ENCODE results near the gene METTL18. TPM values are rescaled to one million over a fixed set of nuclear protein-coding genes. Genes with fewer than 3 reads are reported as not detected.

Gene METTL18
- total RNA-seq, 1 donor from 2014 or later, result 6.1 TPM

DNA sequence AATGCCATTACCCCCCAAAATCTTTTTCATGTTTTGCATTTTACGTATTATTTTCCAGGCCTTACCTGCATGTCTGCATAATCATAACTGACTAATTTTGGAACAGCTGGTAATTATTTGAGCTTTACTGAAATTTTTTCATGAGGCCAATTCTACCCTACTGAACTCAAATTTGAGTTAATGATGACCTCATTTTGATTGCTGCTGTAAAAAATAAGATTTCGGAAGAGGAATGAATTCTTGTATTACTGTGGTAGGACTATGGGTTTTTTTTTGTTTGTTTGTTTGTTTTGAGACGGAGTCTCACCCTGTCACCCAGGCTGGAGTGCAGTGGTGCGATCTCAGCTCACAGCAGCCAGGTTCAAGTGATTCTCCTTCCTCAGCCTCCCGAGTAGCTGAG lies 2.6 kb upstream of the METTL18 start:
- H3K9me3 ChIP-seq, result no peaks in the 10 kb centered on the region
- DNase-seq, result no peak
- H3K27me3 ChIP-seq, result no peaks in the 10 kb centered on the region
- H3K4me3 ChIP-seq, result no peak overlapping the region
- intact Hi-C loops (cut with DNase I), result no loop called here
- peaks cover 5% of the 10 kb centered on the region for H3K4me1 ChIP-seq
- ATAC-seq, result no peak
- peaks cover 9% of the 10 kb centered on the region for H3K36me3 ChIP-seq
- H3K27ac ChIP-seq, result no peak overlapping the region
- no peak for TF ChIP-seq CTCF (IDR thresholded peaks at IDR 0.05)

DNA sequence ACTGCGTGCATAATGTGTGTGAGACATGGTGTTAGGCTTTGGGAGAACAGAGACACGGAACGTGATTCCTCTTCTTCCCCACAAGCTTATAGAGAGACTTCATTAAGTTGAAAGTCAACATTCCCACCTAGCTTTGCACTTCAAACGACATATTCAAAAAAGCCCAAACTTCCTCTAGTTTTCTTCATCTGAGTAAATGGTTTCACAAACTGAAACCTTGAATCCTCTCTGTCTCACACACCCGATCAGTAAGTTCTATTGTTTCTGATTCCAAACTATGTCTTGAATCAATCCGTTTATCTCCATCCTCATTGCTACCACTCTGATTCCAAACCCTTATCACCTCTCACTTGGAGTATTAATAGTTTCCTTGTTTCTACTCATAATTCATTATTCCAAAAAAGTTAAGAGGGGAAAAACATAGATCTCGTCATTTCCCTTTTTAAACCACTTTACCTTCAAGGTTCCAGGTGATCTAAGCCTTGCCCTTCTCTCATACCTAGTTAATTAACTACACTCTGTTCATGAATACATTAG lies 1.6 kb upstream of the METTL18 start:
- no peak for ATAC-seq
- peaks cover 5% of the 10 kb centered on the region for H3K4me1 ChIP-seq

DNA sequence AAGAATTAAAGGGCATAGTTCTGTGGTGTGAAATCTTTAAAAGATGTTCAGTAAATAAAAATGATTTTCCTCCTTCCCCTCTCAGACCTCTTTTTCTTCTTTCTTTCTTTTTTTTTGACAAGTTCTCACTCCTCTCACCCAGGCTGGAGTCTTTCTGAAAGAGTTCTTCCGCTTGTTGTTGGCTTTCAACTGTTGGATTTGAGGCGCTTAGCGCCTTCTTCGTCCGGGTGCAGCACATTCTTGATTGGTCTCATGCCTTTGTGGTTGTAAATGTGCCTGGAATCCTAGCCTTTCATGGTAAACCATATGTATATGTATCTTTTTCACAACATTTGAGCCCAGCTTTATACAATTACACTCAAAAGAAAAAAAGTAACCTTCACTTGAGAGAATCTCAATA lies 980 bp upstream of the METTL18 start:
- no peak for TF ChIP-seq CTCF (IDR thresholded peaks at IDR 0.05)
- H3K27ac ChIP-seq, result no peak overlapping the region
- ATAC-seq (no peak), DNase-seq (no peak)
- intact Hi-C loops (cut with DNase I), result no loop called here
- H3K27me3 ChIP-seq, result no peaks in the 10 kb centered on the region
- peak overlapping the region; percentile 70 for H3K4me3 ChIP-seq
- H3K4me1 ChIP-seq, result peaks cover 5% of the 10 kb centered on the region
- H3K9me3 ChIP-seq, result no peaks in the 10 kb centered on the region
- peaks cover 9% of the 10 kb centered on the region for H3K36me3 ChIP-seq

More for the DNA sequence above, 1.6 kb upstream of the METTL18 start:
- Histone ChIP-seq H3K4me3 (no peak overlapping the region), H3K36me3 (peaks cover 9% of the 10 kb centered on the region), H3K27ac (no peak overlapping the region), H3K9me3 (no peaks in the 10 kb centered on the region), H3K27me3 (no peaks in the 10 kb centered on the region)
- intact Hi-C loops (cut with DNase I), result no loop called here
- DNase-seq, result no peak
- TF ChIP-seq CTCF (IDR thresholded peaks at IDR 0.05), result no peak

GRCh38 chr1:169793730-169794129 lies 977 bp downstream of the METTL18 start:
- H3K9me3 ChIP-seq, result no peaks in the 10 kb centered on the region
- peaks cover 9% of the 10 kb centered on the region for H3K36me3 ChIP-seq
- no peak for DNase-seq
- no peaks in the 10 kb centered on the region for H3K27me3 ChIP-seq
- peaks cover 5% of the 10 kb centered on the region for H3K4me1 ChIP-seq
- TF ChIP-seq CTCF (IDR thresholded peaks at IDR 0.05), result no peak
- intact Hi-C loops (cut with DNase I), result no loop called here
- no peak for ATAC-seq
- H3K27ac ChIP-seq, result peak overlapping the region; percentile 88
- H3K4me3 ChIP-seq, result peak overlapping the region; percentile 70

GRCh38 chr1:169788402-169788801 lies 6.3 kb downstream of the METTL18 start:
- no peaks in the 10 kb centered on the region for H3K4me1 ChIP-seq
- no peaks in the 10 kb centered on the region for H3K9me3 ChIP-seq
- TF ChIP-seq CTCF (IDR thresholded peaks at IDR 0.05), result no peak
- no peak overlapping the region for H3K4me3 ChIP-seq
- intact Hi-C loops (cut with DNase I), result no loop called here
- ATAC-seq (no peak), DNase-seq (no peak)
- H3K27ac ChIP-seq, result no peak overlapping the region
- peaks cover 15% of the 10 kb centered on the region for H3K27me3 ChIP-seq
- peaks cover 9% of the 10 kb centered on the region for H3K36me3 ChIP-seq

GRCh38 chr1:169786974-169787373 lies 7.7 kb downstream of the METTL18 start:
- H3K27ac ChIP-seq, result no peak overlapping the region
- intact Hi-C loops (cut with DNase I), result no loop called here
- no peak for TF ChIP-seq CTCF (IDR thresholded peaks at IDR 0.05)

More at GRCh38 chr1:169786974-169787373, 7.7 kb downstream of the METTL18 start:
- Histone ChIP-seq H3K27me3 (peaks cover 15% of the 10 kb centered on the region), H3K4me1 (no peaks in the 10 kb centered on the region), H3K36me3 (no peaks in the 10 kb centered on the region), H3K4me3 (no peak overlapping the region), H3K9me3 (no peaks in the 10 kb centered on the region)
- DNase-seq (no peak), ATAC-seq (no peak)
